ENCODE data around the gene ZNF652.

Gene ZNF652

DNA sequence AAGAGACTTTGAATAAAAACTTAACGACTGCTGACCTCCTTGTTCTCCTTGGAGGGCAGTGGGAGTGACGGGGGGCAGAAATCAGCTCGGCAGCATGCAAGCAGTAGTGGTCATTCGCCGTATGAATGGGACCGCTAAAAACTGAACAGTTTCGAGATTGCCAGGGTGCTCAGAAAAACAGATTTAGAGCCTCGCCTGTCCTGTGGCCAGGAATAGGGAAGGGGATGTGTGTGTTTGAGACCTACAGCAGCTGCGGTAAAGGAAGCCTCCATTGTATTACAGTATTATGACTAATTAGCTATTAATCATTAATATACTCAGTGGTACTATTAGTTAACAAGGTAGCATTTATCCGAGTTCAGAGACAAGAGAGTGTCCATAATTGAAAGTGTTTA lies 670 bp upstream of the ZNF652 start:
- Histone ChIP-seq H3K4me1 (ENCODE audit: low read length) (peaks cover 26% of the 10 kb centered on the region), H3K4me3 (ENCODE audit: low read length) (peak overlapping the region; percentile 86), H3K27me3 (ENCODE audit: low read depth, low read length) (no peaks in the 10 kb centered on the region), H3K27ac (ENCODE audit: low read length) (0 out of 2 replicates have a peak overlapping the region, but pooled peaks have one; percentile 1), H3K9ac (ENCODE audit: low read length) (peak overlapping the region; percentile 53), H3K9me3 (ENCODE audit: insufficient read depth, low read length) (no peaks in the 10 kb centered on the region), H3K36me3 (replicated peaks; ENCODE audit: low read depth, low read length) (no peaks in the 10 kb centered on the region), H3K4me2 (ENCODE audit: low read length) (peak overlapping the region; percentile 97), H2AFZ (ENCODE audit: low read depth, low read length) (peak overlapping the region; percentile 84), H4K20me1 (ENCODE audit: insufficient read depth, low read length) (peaks cover 32% of the 10 kb centered on the region), H3K79me2 (ENCODE audit: low read length) (peaks cover 39% of the 10 kb centered on the region)
- TF ChIP-seq EZH2phosphoT487 (IDR thresholded peaks at IDR 0.05; ENCODE audit: low read depth): no peak
- TF ChIP-seq, protein P1, sequence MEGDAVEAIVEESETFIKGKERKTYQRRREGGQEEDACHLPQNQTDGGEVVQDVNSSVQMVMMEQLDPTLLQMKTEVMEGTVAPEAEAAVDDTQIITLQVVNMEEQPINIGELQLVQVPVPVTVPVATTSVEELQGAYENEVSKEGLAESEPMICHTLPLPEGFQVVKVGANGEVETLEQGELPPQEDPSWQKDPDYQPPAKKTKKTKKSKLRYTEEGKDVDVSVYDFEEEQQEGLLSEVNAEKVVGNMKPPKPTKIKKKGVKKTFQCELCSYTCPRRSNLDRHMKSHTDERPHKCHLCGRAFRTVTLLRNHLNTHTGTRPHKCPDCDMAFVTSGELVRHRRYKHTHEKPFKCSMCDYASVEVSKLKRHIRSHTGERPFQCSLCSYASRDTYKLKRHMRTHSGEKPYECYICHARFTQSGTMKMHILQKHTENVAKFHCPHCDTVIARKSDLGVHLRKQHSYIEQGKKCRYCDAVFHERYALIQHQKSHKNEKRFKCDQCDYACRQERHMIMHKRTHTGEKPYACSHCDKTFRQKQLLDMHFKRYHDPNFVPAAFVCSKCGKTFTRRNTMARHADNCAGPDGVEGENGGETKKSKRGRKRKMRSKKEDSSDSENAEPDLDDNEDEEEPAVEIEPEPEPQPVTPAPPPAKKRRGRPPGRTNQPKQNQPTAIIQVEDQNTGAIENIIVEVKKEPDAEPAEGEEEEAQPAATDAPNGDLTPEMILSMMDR (IDR thresholded peaks at IDR 0.05; ENCODE audit: low read depth, low read length): no peak

DNA sequence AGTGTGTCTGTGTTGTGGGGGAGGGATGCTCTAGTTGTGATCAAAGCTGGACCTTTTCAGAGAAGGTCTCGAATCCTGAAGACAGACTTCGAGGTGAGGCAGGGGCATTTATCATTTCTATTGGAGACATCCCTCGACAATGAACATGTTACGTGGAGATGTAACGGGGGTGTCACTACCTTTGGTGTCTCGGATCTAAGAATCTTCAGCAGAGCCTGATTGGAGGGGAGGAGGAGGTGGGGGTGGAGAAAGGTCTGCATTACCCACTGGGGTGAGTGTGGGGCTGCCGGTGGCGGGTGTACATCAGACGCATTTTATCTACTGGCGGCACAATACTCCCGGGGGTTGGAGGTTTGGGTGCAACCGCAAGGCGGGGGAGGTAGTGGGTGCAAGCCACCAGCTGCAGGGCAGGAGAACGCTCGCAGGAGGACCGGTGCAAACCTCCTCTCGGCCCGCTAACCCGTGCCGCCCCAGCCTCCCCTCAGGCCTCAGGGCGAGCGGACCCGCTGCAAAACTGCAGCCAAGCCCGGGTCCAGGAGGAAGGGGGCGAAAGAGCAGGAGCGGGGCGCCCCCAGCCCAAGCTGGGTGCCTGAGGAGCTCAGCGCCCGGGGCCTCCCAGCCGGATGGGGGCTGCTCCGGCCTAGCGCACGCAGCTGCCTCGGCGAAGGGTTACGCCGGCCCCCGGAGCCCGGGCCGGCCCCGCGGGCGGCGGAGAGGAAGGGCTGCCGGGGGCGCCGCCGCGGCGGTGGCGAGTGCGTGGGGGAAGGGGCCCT lies 735 bp downstream of the ZNF652 start:
- 0 out of 2 replicates have a peak overlapping the region, but pooled peaks have one; percentile 6 for H2AFZ ChIP-seq (ENCODE audit: low read depth, low read length)

DNA sequence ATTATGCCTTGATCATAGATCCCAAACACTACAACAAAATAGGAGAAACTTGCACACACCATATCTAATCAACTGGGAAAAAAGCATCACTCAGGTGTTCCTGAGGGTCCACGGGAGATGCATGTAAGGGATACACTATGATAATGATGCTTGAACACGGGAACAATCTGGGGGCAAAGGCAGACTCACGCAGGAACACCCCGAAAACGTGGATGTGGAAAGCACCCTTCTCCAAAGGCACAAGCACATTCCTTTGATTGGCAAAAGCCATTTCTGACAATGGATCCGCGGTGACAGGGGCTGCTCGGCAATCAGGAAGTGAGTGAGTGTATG lies 1.3 kb downstream of the ZNF652 start:
- no peaks in the 10 kb centered on the region for H3K36me3 ChIP-seq (replicated peaks; ENCODE audit: low read depth, low read length)
- H2AFZ ChIP-seq (ENCODE audit: low read depth, low read length): no peak overlapping the region
- H3K4me3 ChIP-seq (ENCODE audit: low read length): peak overlapping the region; percentile 86
- H4K20me1 ChIP-seq (ENCODE audit: insufficient read depth, low read length): peaks cover 39% of the 10 kb centered on the region
- H3K79me2 ChIP-seq (ENCODE audit: low read length): peaks cover 55% of the 10 kb centered on the region
- H3K27me3 ChIP-seq (ENCODE audit: low read depth, low read length): no peaks in the 10 kb centered on the region
- H3K4me2 ChIP-seq (ENCODE audit: low read length): peak overlapping the region; percentile 92
- TF ChIP-seq, protein P1 (IDR thresholded peaks at IDR 0.05; ENCODE audit: low read depth, low read length): no peak
- no peak for TF ChIP-seq EZH2phosphoT487 (IDR thresholded peaks at IDR 0.05; ENCODE audit: low read depth)
- H3K9me3 ChIP-seq (ENCODE audit: insufficient read depth, low read length): no peaks in the 10 kb centered on the region
- H3K4me1 ChIP-seq (ENCODE audit: low read length): peaks cover 26% of the 10 kb centered on the region
- peak overlapping the region; percentile 88 for H3K9ac ChIP-seq (ENCODE audit: low read length)
- H3K27ac ChIP-seq (ENCODE audit: low read length): no peak overlapping the region

More for the DNA sequence above, 735 bp downstream of the ZNF652 start:
- Histone ChIP-seq H3K9me3 (ENCODE audit: insufficient read depth, low read length) (no peaks in the 10 kb centered on the region), H3K36me3 (replicated peaks; ENCODE audit: low read depth, low read length) (no peaks in the 10 kb centered on the region), H3K27ac (ENCODE audit: low read length) (peak overlapping the region; percentile 55), H3K4me3 (ENCODE audit: low read length) (peak overlapping the region; percentile 86), H3K27me3 (ENCODE audit: low read depth, low read length) (no peaks in the 10 kb centered on the region), H4K20me1 (ENCODE audit: insufficient read depth, low read length) (peaks cover 39% of the 10 kb centered on the region), H3K4me2 (ENCODE audit: low read length) (peak overlapping the region; percentile 92), H3K4me1 (ENCODE audit: low read length) (peaks cover 26% of the 10 kb centered on the region), H3K9ac (ENCODE audit: low read length) (peak overlapping the region; percentile 88), H3K79me2 (ENCODE audit: low read length) (peaks cover 51% of the 10 kb centered on the region)
- TF ChIP-seq EZH2phosphoT487 (IDR thresholded peaks at IDR 0.05; ENCODE audit: low read depth): no peak
- TF ChIP-seq, protein P1 (IDR thresholded peaks at IDR 0.05; ENCODE audit: low read depth, low read length): no peak

DNA sequence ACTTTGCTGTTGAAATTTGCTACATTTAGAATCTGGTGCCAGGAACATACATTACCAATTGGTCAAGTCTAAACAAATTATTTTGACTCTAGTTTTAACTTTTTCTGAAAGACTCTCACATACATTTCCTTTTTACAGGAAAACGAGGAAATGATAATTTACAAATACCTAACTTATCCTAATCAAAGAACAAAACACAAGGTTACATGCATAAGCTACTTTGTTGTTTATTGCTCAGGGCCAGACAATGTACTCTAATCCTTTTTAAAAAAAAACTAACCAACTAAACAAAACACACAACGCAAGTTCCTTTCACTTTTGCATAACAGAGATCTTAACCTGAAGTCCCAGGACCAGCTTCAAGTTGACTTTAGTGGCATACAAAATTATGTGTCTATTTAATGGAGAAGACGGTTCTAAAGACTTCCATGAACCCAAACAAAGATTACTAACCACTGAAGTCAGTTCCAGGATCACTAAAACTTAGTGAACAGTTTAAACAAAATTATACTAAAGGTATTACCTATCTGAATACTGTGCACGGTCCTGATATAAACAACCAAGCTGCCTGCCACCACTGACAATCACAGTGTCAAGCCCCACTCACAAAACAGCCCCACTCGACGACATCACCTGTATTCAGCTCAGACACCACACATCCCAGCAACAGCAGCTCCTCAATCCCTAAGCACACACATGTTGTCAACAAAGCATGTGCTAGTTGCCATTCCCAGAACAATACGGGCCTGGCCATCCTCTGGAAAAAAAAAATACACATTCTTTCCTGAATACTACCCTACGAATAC lies 1.9 kb downstream of the ZNF652 start:
- no peak overlapping the region for H2AFZ ChIP-seq (ENCODE audit: low read depth, low read length)
- TF ChIP-seq, protein P1 (IDR thresholded peaks at IDR 0.05; ENCODE audit: low read depth, low read length): no peak
- no peak for TF ChIP-seq EZH2phosphoT487 (IDR thresholded peaks at IDR 0.05; ENCODE audit: low read depth)
- peak overlapping the region; percentile 92 for H3K4me2 ChIP-seq (ENCODE audit: low read length)
- H3K27me3 ChIP-seq (ENCODE audit: low read depth, low read length): no peaks in the 10 kb centered on the region
- peaks cover 57% of the 10 kb centered on the region for H3K79me2 ChIP-seq (ENCODE audit: low read length)
- peaks cover 26% of the 10 kb centered on the region for H3K4me1 ChIP-seq (ENCODE audit: low read length)
- no peaks in the 10 kb centered on the region for H3K9me3 ChIP-seq (ENCODE audit: insufficient read depth, low read length)
- H3K36me3 ChIP-seq (replicated peaks; ENCODE audit: low read depth, low read length): no peaks in the 10 kb centered on the region
- peak overlapping the region; percentile 86 for H3K4me3 ChIP-seq (ENCODE audit: low read length)
- peaks cover 39% of the 10 kb centered on the region for H4K20me1 ChIP-seq (ENCODE audit: insufficient read depth, low read length)
- peak overlapping the region; percentile 88 for H3K9ac ChIP-seq (ENCODE audit: low read length)
- H3K27ac ChIP-seq (ENCODE audit: low read length): no peak overlapping the region

Measured in OCI-LY3 (cell line).